Measurements from ENCODE around the gene MAPT. TPM values are rescaled to one million over a fixed set of nuclear protein-coding genes. Genes with fewer than 3 reads are reported as not detected.
"Not testable (repeated sequence)": the region's sequence is repeated elsewhere in the genome, so short reads cannot be mapped to it uniquely, and the experiment has no call there.

Gene MAPT
- polyA plus RNA-seq, 2 donors = 4.5 to 4.7 TPM

DNA sequence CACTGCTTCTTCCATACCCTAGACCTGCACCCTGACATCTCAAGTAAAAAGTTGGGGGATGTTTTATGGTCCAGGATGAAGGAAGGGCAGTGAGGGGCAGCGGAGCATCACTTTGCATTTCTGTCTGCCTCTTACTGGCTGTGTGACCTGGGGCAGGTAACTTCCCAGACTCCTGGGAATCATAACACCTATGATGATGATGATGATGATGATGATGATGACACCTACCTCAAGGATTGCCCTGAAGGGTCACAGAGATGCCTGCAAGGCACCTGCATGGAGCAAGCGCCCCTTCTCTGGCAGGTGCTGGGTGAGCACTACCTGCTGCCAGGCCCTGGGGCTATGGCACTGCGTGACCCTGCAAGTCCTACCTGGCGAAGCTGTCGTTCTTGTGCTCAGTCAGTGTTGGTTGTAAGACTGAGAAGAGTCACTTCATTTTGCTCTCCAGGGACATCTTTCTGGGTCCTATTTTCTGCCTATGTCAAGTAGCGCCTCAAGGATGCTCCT, 58.5 kb downstream of the MAPT start:
- peaks cover 0 to 2% of the 10 kb centered on the region in 2 donors for H3K4me1 ChIP-seq (ENCODE audit: control insufficient read depth in 2 of 2, insufficient read depth in 2 of 2, low read length in 1 of 2)
- no peaks in the 10 kb centered on the region for H3K9me3 ChIP-seq (ENCODE audit: control insufficient read depth in 2 of 2, insufficient read depth in 1 of 2, low read depth in 1 of 2, low read length in 1 of 2)
- WGBS, 2 donors = 68 to 84% methylated on average over 6 of the region's 6 CpGs
- no peaks in the 10 kb centered on the region for H3K36me3 ChIP-seq (ENCODE audit: control insufficient read depth in 2 of 2, insufficient read depth in 2 of 2, low read length in 1 of 2)
- H3K4me3 ChIP-seq (ENCODE audit: low read depth in 1 of 2, low read length in 2 of 2) = no peak overlapping the region
- H3K27me3 ChIP-seq (ENCODE audit: control insufficient read depth in 1 of 2, insufficient read depth in 2 of 2, low read length in 2 of 2) = no peaks in the 10 kb centered on the region
- no peak overlapping the region for H3K27ac ChIP-seq (ENCODE audit: low read depth in 2 of 2, low read length in 1 of 2)

DNA sequence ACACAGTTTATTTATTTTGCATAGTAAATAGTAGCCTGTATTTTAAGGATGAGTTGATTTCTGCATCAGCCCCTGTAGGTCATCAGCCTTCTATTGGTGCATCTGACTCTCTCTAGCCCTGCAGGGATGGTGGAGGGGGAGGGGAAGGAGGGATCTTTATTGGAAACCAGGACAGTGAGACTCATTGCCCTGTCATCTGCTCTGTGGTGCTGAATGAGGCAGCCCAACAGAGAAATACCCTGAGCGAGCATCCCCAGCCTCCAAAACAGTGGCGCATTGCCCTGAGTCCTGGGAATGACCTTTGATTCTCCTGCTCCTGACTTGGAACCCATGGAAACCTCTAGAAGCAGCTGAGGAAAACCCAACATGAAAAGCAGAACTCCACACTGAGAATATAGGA, 59.2 kb downstream of the MAPT start:
- no peaks in the 10 kb centered on the region for H3K36me3 ChIP-seq (ENCODE audit: control insufficient read depth in 2 of 2, insufficient read depth in 2 of 2, low read length in 1 of 2)
- no peak overlapping the region for H3K27ac ChIP-seq (ENCODE audit: low read depth in 2 of 2, low read length in 1 of 2)
- WGBS, 2 donors = 71 to 89% methylated on average over 2 of the region's 2 CpGs
- H3K9me3 ChIP-seq (ENCODE audit: control insufficient read depth in 2 of 2, insufficient read depth in 1 of 2, low read depth in 1 of 2, low read length in 1 of 2) = no peaks in the 10 kb centered on the region
- peaks cover 0 to 2% of the 10 kb centered on the region in 2 donors for H3K4me1 ChIP-seq (ENCODE audit: control insufficient read depth in 2 of 2, insufficient read depth in 2 of 2, low read length in 1 of 2)
- H3K4me3 ChIP-seq (ENCODE audit: low read depth in 1 of 2, low read length in 2 of 2) = no peak overlapping the region
- H3K27me3 ChIP-seq (ENCODE audit: control insufficient read depth in 1 of 2, insufficient read depth in 2 of 2, low read length in 2 of 2) = no peaks in the 10 kb centered on the region

DNA sequence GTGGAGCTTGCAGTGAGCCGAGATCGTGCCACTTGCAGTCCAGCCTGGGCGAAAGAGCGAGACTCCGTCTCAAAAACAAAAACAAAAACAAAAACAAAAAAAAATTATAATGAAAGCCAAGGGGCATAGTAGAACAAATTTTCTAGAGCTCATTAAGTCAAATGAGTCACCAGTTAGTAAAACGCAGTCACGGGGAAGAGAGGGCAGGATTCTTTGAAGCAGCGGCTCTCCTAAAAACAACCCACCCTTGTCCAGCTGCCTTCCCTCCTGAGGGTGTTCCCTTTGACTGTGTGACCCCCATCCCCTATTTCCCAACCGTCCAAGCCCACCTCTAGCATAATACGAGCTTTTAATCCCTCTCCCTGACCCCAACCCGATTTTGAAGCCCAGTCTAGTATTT, 60.6 kb downstream of the MAPT start:
- H3K27ac ChIP-seq (ENCODE audit: low read depth in 2 of 2, low read length in 1 of 2) = no peak overlapping the region
- WGBS, 2 donors = 77% methylated on average over 11 of the region's 11 CpGs
- no peaks in the 10 kb centered on the region for H3K27me3 ChIP-seq (ENCODE audit: control insufficient read depth in 1 of 2, insufficient read depth in 2 of 2, low read length in 2 of 2)
- no peaks in the 10 kb centered on the region for H3K4me1 ChIP-seq (ENCODE audit: control insufficient read depth in 2 of 2, insufficient read depth in 2 of 2, low read length in 1 of 2)
- H3K4me3 ChIP-seq (ENCODE audit: low read depth in 1 of 2, low read length in 2 of 2) = no peak overlapping the region
- H3K9me3 ChIP-seq (ENCODE audit: control insufficient read depth in 2 of 2, insufficient read depth in 1 of 2, low read depth in 1 of 2, low read length in 1 of 2) = no peaks in the 10 kb centered on the region
- no peaks in the 10 kb centered on the region for H3K36me3 ChIP-seq (ENCODE audit: control insufficient read depth in 2 of 2, insufficient read depth in 2 of 2, low read length in 1 of 2)

DNA sequence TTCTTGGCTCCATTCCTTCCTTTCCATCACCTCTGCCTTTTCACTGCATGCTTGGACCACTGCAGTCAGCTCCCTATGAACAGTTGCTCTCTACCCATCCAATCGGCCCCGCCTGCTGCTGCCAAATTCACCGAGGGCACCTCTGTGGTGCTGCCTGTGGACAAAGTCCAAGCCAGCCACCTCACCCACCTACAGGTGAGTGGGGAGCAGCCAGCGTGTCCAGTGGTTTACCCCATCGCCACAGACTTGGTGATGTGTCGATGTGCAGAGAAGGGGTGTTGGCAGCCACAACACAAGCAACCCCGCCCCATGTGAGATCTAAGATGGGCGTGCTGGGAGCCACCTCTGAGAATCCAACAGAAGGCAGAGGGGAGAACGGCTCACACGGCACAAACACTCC, 61.0 kb downstream of the MAPT start:
- no peaks in the 10 kb centered on the region for H3K4me1 ChIP-seq (ENCODE audit: control insufficient read depth in 2 of 2, insufficient read depth in 2 of 2, low read length in 1 of 2)
- no peak overlapping the region for H3K4me3 ChIP-seq (ENCODE audit: low read depth in 1 of 2, low read length in 2 of 2)
- H3K36me3 ChIP-seq (ENCODE audit: control insufficient read depth in 2 of 2, insufficient read depth in 2 of 2, low read length in 1 of 2) = no peaks in the 10 kb centered on the region
- no peak overlapping the region for H3K27ac ChIP-seq (ENCODE audit: low read depth in 2 of 2, low read length in 1 of 2)
- H3K9me3 ChIP-seq (ENCODE audit: control insufficient read depth in 2 of 2, insufficient read depth in 1 of 2, low read depth in 1 of 2, low read length in 1 of 2) = no peaks in the 10 kb centered on the region
- no peaks in the 10 kb centered on the region for H3K27me3 ChIP-seq (ENCODE audit: control insufficient read depth in 1 of 2, insufficient read depth in 2 of 2, low read length in 2 of 2)
- 72 to 77% methylated on average over 10 of the region's 10 CpGs for WGBS, 2 donors

DNA sequence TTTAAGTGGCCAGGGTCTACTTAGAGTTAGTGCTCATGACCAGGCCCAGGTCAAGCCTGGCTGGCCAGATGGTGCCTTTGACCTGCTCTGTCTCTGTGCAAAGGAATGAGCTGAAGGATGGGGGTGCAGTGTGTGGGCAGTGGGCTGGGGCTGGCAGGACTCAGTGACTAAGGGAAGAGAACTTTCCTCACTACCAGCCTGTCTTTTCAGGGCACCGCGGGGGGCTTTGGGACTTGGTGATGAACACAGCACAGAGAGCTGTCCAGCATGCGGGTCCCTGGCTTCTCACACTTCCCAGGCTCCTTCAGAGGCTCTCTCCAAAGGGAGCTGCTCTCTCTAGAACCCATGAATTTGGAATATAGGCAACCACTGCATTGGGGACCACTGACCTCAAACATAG, 61.7 kb downstream of the MAPT start:
- Histone ChIP-seq H3K36me3 (ENCODE audit: control insufficient read depth in 2 of 2, insufficient read depth in 2 of 2, low read length in 1 of 2) (no peaks in the 10 kb centered on the region), H3K27ac (ENCODE audit: low read depth in 2 of 2, low read length in 1 of 2) (no peak overlapping the region), H3K4me1 (ENCODE audit: control insufficient read depth in 2 of 2, insufficient read depth in 2 of 2, low read length in 1 of 2) (no peaks in the 10 kb centered on the region), H3K9me3 (ENCODE audit: control insufficient read depth in 2 of 2, insufficient read depth in 1 of 2, low read depth in 1 of 2, low read length in 1 of 2) (no peaks in the 10 kb centered on the region), H3K27me3 (ENCODE audit: control insufficient read depth in 1 of 2, insufficient read depth in 2 of 2, low read length in 2 of 2) (no peaks in the 10 kb centered on the region), H3K4me3 (ENCODE audit: low read depth in 1 of 2, low read length in 2 of 2) (no peak overlapping the region)
- 91 to 98% methylated on average over 3 of the region's 3 CpGs for WGBS, 2 donors

DNA sequence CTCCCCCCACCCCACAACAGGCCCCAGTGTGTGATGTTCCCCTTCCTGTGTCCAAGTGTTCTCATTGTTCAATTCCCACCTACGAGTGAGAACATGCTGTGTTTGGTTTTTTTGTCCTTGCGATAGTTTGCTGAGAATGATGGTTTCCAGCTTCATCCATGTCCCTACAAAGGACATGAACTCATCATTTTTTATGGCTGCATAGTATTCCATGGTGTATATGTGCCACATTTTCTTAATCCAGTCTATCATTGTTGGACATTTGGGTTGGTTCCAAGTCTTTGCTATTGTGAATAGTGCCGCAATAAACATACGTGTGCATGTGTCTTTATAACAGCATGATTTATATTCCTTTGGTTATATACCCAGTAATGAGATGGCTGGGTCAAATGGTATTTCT, 62.4 kb downstream of the MAPT start:
- WGBS, 2 donors = 95 to 96% methylated on average over 4 of the region's 4 CpGs
- not testable (repeated sequence) for H3K4me3 ChIP-seq (ENCODE audit: low read depth in 1 of 2, low read length in 2 of 2); H3K9me3 ChIP-seq (ENCODE audit: control insufficient read depth in 2 of 2, insufficient read depth in 1 of 2, low read depth in 1 of 2, low read length in 1 of 2); H3K27me3 ChIP-seq (ENCODE audit: control insufficient read depth in 1 of 2, insufficient read depth in 2 of 2, low read length in 2 of 2); H3K36me3 ChIP-seq (ENCODE audit: control insufficient read depth in 2 of 2, insufficient read depth in 2 of 2, low read length in 1 of 2); H3K27ac ChIP-seq (ENCODE audit: low read depth in 2 of 2, low read length in 1 of 2); H3K4me1 ChIP-seq (ENCODE audit: control insufficient read depth in 2 of 2, insufficient read depth in 2 of 2, low read length in 1 of 2)

DNA sequence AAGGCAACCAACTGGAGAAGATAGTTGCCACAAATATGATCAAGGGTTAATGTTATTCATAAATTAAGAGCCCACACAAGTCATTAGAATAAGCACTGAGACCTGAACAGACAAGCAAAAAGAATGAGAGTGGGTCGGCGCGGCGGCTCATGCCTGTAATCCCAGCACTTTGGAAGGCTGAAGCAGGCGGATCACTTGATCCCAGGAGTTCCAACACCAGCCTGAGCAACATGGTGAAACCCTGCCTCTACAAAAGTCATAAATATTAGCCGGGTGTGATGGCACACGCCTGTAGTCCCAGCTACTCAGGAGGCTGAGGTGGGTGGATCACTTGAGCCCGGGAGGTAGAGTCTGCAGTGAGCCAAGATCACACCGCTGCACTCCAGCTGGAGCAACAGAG, 64.0 kb downstream of the MAPT start:
- WGBS, 2 donors = 86 to 87% methylated on average over 9 of the region's 9 CpGs
- H3K4me1 ChIP-seq (ENCODE audit: control insufficient read depth in 2 of 2, insufficient read depth in 2 of 2, low read length in 1 of 2) = no peaks in the 10 kb centered on the region

DNA sequence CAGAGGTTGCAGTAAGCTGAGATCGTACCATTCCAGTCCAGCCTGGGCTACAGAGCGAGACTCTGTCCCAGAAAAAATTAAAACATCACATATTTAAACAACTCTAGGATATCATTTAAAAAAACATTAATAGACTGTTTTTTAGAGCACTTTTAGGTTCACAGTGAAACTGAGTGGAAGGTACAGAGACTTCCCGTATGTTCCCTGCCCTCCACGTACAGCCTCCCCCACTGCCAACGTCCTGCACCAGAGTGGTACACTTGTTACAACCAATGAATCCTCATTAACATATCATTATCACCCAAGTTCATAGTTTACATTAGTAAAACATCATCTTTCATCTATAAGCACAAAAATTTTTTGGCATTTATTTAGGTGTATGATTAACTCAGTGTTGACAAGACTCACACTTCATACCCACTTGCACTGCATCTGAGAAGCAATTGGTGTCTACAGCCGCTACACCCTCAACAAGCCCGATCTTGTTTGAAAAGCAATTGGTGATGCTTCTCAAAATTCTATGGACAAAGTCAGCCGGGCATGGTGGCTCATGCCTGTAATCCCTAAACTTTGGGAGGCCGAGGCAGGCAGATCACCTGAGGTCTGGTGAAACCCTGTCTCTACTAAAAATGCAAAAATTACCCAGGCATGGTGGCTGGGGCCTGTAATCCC, 64.8 kb downstream of the MAPT start:
- WGBS, 2 donors = 68 to 74% methylated on average over 9 of the region's 9 CpGs
- no peaks in the 10 kb centered on the region for H3K9me3 ChIP-seq (ENCODE audit: control insufficient read depth in 2 of 2, insufficient read depth in 1 of 2, low read depth in 1 of 2, low read length in 1 of 2)
- no peaks in the 10 kb centered on the region for H3K36me3 ChIP-seq (ENCODE audit: control insufficient read depth in 2 of 2, insufficient read depth in 2 of 2, low read length in 1 of 2)
- H3K27me3 ChIP-seq (ENCODE audit: control insufficient read depth in 1 of 2, insufficient read depth in 2 of 2, low read length in 2 of 2) = no peaks in the 10 kb centered on the region
- H3K27ac ChIP-seq (ENCODE audit: low read depth in 2 of 2, low read length in 1 of 2) = peak overlapping the region in 1 of 2 donors; percentile 21
- no peaks in the 10 kb centered on the region for H3K4me1 ChIP-seq (ENCODE audit: control insufficient read depth in 2 of 2, insufficient read depth in 2 of 2, low read length in 1 of 2)
- no peak overlapping the region for H3K4me3 ChIP-seq (ENCODE audit: low read depth in 1 of 2, low read length in 2 of 2)

More for the DNA sequence above, 64.0 kb downstream of the MAPT start:
- no peaks in the 10 kb centered on the region for H3K27me3 ChIP-seq (ENCODE audit: control insufficient read depth in 1 of 2, insufficient read depth in 2 of 2, low read length in 2 of 2)
- no peaks in the 10 kb centered on the region for H3K36me3 ChIP-seq (ENCODE audit: control insufficient read depth in 2 of 2, insufficient read depth in 2 of 2, low read length in 1 of 2)
- H3K9me3 ChIP-seq (ENCODE audit: control insufficient read depth in 2 of 2, insufficient read depth in 1 of 2, low read depth in 1 of 2, low read length in 1 of 2) = no peaks in the 10 kb centered on the region
- H3K27ac ChIP-seq (ENCODE audit: low read depth in 2 of 2, low read length in 1 of 2) = no peak overlapping the region
- H3K4me3 ChIP-seq (ENCODE audit: low read depth in 1 of 2, low read length in 2 of 2) = no peak overlapping the region

DNA sequence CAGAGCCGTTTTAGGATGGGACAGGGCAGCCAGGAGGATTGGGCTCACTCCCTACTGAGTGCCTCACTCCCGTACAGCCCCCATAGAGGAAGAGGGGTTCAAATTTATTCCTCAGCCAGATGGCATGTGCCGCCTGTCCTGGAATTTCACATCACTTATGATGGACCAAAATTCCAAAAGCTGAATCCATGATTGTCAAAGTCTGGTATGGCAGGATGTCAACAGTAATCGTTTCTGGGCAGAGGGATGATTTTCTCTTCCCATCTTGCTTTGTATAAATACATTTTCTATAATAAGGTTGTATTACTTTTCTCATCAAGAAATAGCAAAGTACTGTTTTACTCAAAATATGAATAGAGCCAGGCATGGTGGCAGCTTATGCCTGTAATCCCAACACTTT, 66.0 kb downstream of the MAPT start:
- Histone ChIP-seq H3K9me3 (ENCODE audit: control insufficient read depth in 2 of 2, insufficient read depth in 1 of 2, low read depth in 1 of 2, low read length in 1 of 2) (no peaks in the 10 kb centered on the region), H3K4me3 (ENCODE audit: low read depth in 1 of 2, low read length in 2 of 2) (no peak overlapping the region), H3K36me3 (ENCODE audit: control insufficient read depth in 2 of 2, insufficient read depth in 2 of 2, low read length in 1 of 2) (no peaks in the 10 kb centered on the region), H3K4me1 (ENCODE audit: control insufficient read depth in 2 of 2, insufficient read depth in 2 of 2, low read length in 1 of 2) (no peaks in the 10 kb centered on the region), H3K27ac (ENCODE audit: low read depth in 2 of 2, low read length in 1 of 2) (no peak overlapping the region), H3K27me3 (ENCODE audit: control insufficient read depth in 1 of 2, insufficient read depth in 2 of 2, low read length in 2 of 2) (no peaks in the 10 kb centered on the region)
- WGBS, 2 donors = 76 to 79% methylated on average over 4 of the region's 4 CpGs

DNA sequence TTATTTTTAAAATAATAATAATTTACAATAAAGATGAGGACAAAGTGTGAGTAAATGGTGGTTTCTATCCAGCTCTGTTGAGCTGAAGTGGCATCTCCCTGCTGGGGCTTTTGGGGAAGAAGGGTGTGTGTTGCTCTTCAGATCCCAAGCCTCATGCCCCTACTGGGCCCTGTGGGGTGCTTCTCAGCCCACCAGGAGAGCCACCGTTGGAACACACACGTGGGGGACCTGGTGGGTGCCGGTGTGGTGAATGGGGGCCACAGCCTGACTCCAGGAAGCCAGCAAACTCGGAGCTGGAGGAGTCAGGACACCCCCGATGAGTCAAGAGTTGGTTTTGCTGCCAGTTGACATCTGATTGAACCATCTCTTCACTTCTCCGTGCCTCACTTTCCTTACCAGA, 66.9 kb downstream of the MAPT start:
- Histone ChIP-seq H3K36me3 (ENCODE audit: control insufficient read depth in 2 of 2, insufficient read depth in 2 of 2, low read length in 1 of 2) (no peaks in the 10 kb centered on the region), H3K4me3 (ENCODE audit: low read depth in 1 of 2, low read length in 2 of 2) (no peak overlapping the region), H3K27ac (ENCODE audit: low read depth in 2 of 2, low read length in 1 of 2) (no peak overlapping the region), H3K4me1 (ENCODE audit: control insufficient read depth in 2 of 2, insufficient read depth in 2 of 2, low read length in 1 of 2) (peaks cover 0 to 3% of the 10 kb centered on the region in 2 donors), H3K27me3 (ENCODE audit: control insufficient read depth in 1 of 2, insufficient read depth in 2 of 2, low read length in 2 of 2) (no peaks in the 10 kb centered on the region), H3K9me3 (ENCODE audit: control insufficient read depth in 2 of 2, insufficient read depth in 1 of 2, low read depth in 1 of 2, low read length in 1 of 2) (no peaks in the 10 kb centered on the region)
- WGBS, 2 donors = 79 to 85% methylated on average over 6 of the region's 6 CpGs

All from esophagus (tissue), 2 donors.